Fibroblast of mammary gland (primary cell): ENCODE data around the gene RPL32.
A peak's percentile ranks its signal among the peaks of the same experiment; 100 is the strongest.

Source experiments
- DNase-seq: peaks from one replicate; pipeline ENCODE4 v3.0.0-alpha.2; 2010; ENCODE audit warnings: low read depth
- H3K4me3 ChIP-seq: 2 replicates; pipeline ENCODE4 v1.5.1; 2011; ENCODE audit warnings: low read depth, mild to moderate bottlenecking, low read length, moderate library complexity; ENCODE audit not compliant: control insufficient read depth
- CTCF ChIP-seq: conservative IDR thresholded peaks from 2 replicates; pipeline ENCODE4 v1.5.1; 2011; ENCODE audit warnings: low read depth, low read length, inconsistent platforms; ENCODE audit not compliant: control insufficient read depth, insufficient read depth

The RPL32 gene

GRCh38 chr3:12838179-12838965 is 3.0 kb downstream of the RPL32 start:
- DNase-seq: peak; percentile 28
- H3K4me3 ChIP-seq: peak overlapping the region; percentile 100
- no peak for TF ChIP-seq CTCF

GRCh38 chr3:12837295-12837986 is 3.9 kb downstream of the RPL32 start:
- TF ChIP-seq CTCF: no peak
- DNase-seq: no peak
- peak overlapping the region; percentile 8 for H3K4me3 ChIP-seq

DNA sequence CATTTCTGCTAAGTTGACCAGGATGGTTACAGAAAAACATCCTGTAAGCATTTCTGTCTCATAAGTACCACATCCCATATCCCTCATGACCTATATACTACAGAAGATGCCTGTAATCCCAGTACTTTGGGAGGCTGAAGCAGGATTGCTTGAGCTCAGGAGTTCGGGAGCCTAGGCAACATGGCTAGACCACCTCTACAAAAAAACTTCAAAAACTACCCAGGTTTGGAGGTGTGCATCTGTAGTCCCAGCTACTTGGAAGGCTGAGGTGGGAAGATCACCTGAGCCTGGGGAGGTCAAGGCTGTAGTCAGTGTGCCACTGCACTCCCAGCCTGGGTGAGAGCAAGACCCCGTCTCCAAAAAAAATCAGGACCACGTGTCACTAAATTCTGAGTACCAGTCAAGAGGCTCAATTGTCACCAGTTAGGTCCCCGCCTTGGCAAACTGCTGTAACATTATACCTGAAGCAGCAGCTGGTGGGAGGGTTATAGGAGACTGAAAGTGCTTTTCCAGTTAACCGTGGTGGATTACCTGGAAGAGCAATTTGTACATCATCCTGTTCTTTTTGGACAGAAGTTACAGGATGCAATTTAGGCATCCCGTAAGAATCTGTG is 6.2 kb downstream of the RPL32 start:
- no peak for TF ChIP-seq CTCF
- no peak for DNase-seq
- H3K4me3 ChIP-seq: no peak overlapping the region

GRCh38 chr3:12833222-12834161 is 7.9 kb downstream of the RPL32 start:
- DNase-seq: peak; percentile 59
- H3K4me3 ChIP-seq: no peak overlapping the region
- no peak for TF ChIP-seq CTCF

DNA sequence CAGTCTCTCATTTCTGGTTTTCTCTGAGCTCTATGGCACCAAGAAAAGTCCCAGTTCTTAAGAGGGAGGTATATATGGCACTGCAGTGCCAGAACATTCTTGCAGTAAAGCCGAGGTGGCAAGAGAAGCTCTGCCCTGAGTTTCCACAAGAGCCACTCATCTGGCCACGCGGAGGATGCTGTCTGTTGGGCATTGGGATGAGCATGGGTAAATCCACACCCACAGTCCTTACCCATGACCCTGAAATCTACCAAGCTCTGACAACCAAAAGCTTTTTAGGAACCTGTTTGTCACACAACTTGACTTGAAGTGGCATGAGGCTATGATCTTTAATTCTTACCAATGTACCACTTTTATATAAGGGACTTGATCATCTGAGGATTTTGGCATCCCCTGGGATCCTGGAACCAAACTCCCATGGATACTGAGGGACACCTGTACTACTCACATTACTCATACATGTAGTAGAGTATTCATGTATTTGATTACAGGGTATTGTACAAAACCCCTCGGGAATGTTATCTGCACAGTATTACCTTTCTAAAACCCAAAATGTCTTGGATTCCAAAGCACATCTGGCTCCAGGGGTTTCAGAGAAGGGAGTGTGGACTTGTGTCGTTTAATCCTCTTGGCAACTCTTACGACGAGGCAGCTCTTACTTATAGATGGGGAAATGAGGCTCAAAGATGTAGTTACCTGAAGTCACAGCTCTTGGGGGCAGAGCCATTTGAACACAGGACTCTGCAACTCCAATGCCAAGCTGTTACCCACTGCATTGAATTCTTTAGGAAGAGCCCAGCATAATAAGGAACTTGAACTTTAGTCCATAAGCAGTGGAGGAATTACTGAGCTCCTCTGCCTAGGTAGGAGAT is 8.8 kb downstream of the RPL32 start:
- no peak for TF ChIP-seq CTCF
- H3K4me3 ChIP-seq: no peak overlapping the region
- DNase-seq: no peak
